HepG2 (cell line): ENCODE results near the gene CAMKMT. TPM values are rescaled to one million over a fixed set of nuclear protein-coding genes. Genes with fewer than 3 reads are reported as not detected.

Experiments used
- ATAC-seq: fragments of 200-7000 bp; cut with Tn5 transposase; 3 replicates; pipeline ENCODE4 v1.9.1; 2020; ENCODE audit warnings: mild to moderate bottlenecking, moderate library complexity
- BruUV-seq: library from RNA; stranded (reverse); fragments of 400-500 nt; replicated peaks from 2 replicates; lab custom pipeline; 2021; lab: Mats Ljungman, UMichigan
- CTCF ChIA-PET: fragments of 300-600 bp; formaldehyde crosslinking; extraction: SDS; loops from one replicate; lab custom pipeline; 2021; ENCODE audit warnings: low total read pairs, inconsistent platforms, low intra/inter-chr PET ratio; lab: Yijun Ruan, JAX
- POLR2A ChIA-PET: fragments of 350-600 bp; sonication (Branson Sonifier 250); formaldehyde crosslinking; loops from one replicate; lab custom pipeline; 2020; ENCODE audit warnings: antibody characterized with exemption, inconsistent platforms; lab: Yijun Ruan, JAX
- DNase-seq: peaks from one replicate; pipeline ENCODE4 v3.0.0-alpha.2; 2015; ENCODE audit warnings: low spot score
- FAIRE-seq: peaks from 3 replicates; lab custom pipeline; 2011; peaks lifted over from hg19 to GRCh38; lab: Jason Lieb, UNC
- H2AFZ ChIP-seq: one replicate; pipeline ENCODE4 v1.6.1; 2011; ENCODE audit warnings: low read length, inconsistent platforms
- H3K27ac ChIP-seq: fragments of 300-600 bp; 3 replicates; pipeline ENCODE4 v1.8.0; 2011; ENCODE audit warnings: mixed run types, mild to moderate bottlenecking, mixed read lengths, low read length, inconsistent platforms; ENCODE audit not compliant: insufficient read depth; ENCODE audit errors: extremely low read length
- H3K27me3 ChIP-seq, 2 experiments: fragments of 200-600 bp in 1 of 2; 2 replicates in 1 of 2; 3 replicates in 1 of 2; pipeline versions ENCODE4 v1.6.0 to v1.8.0; 2011; ENCODE audit warnings: low read length in 2 of 2, mild to moderate bottlenecking in 2 of 2, moderate library complexity in 2 of 2, inconsistent platforms in 1 of 2; ENCODE audit not compliant: insufficient read depth in 2 of 2, control insufficient read depth in 1 of 2
- H3K36me3 ChIP-seq, 2 experiments: fragments of 200-600 bp in 1 of 2; replicated peaks in 1 of 2; 2 replicates in 1 of 2; 3 replicates in 1 of 2; pipeline versions ENCODE4 v1.5.1 to v1.8.0; 2011; ENCODE audit warnings: low read length in 2 of 2, inconsistent platforms in 1 of 2; ENCODE audit not compliant: insufficient read depth in 2 of 2, control insufficient read depth in 1 of 2
- H3K4me1 ChIP-seq: 2 replicates; pipeline ENCODE4 v1.5.1; 2012; ENCODE audit warnings: low read length, inconsistent platforms; ENCODE audit not compliant: insufficient read depth
- H3K4me2 ChIP-seq: 2 replicates; pipeline ENCODE4 v1.6.0; 2011; ENCODE audit warnings: low read depth, low read length, inconsistent platforms
- H3K4me3 ChIP-seq, 3 experiments: fragments of 200-600 bp in 1 of 3; sonication (generic), shearing (Covaris generic) in 1 of 3; replicated peaks in 1 of 3; 2 replicates each; pipeline ENCODE4 v1.5.1; 2011 to 2016; ENCODE audit warnings: low read length in 3 of 3, inconsistent platforms in 2 of 3, low read depth in 2 of 3, mild to moderate bottlenecking in 2 of 3, control low read depth in 1 of 3, mixed read lengths in 1 of 3; ENCODE audit not compliant: insufficient read depth in 1 of 3
- H3K79me2 ChIP-seq: one replicate; pipeline ENCODE4 v1.6.1; 2011; ENCODE audit warnings: low read length, inconsistent platforms; ENCODE audit not compliant: insufficient read depth
- H3K9ac ChIP-seq: 2 replicates; pipeline ENCODE4 v1.6.0; 2011; ENCODE audit warnings: mild to moderate bottlenecking, low read depth, low read length, inconsistent platforms; ENCODE audit not compliant: insufficient read depth
- H3K9me3 ChIP-seq: 2 replicates; pipeline ENCODE4 v1.5.1; 2012; ENCODE audit warnings: mild to moderate bottlenecking, low read length
- H4K20me1 ChIP-seq: 2 replicates; pipeline ENCODE4 v1.6.0; 2011; ENCODE audit warnings: inconsistent platforms, mild to moderate bottlenecking, low read length, moderate library complexity; ENCODE audit not compliant: insufficient read depth
- ATM ChIP-seq: fragments of 450-650 bp; IDR thresholded peaks from 2 replicates; pipeline ENCODE4 v1.7.1; 2017; ENCODE audit warnings: mild to moderate bottlenecking, borderline replicate concordance
- CTCF ChIP-seq: sonication (generic); formaldehyde crosslinking; IDR thresholded peaks from 2 replicates; pipeline ENCODE4 v1.5.0; 2020; ENCODE audit warnings: mild to moderate bottlenecking, missing genetic modification reagents, moderate library complexity
- FOXA1 ChIP-seq, 2 experiments: fragments of 450-650 bp in 1 of 2; sonication (generic) in 1 of 2; formaldehyde crosslinking in 1 of 2; IDR thresholded peaks; 2 replicates each; pipeline versions ENCODE4 v1.4.0 to v1.6.1; 2016 to 2020; ENCODE audit warnings: missing genetic modification reagents in 1 of 2
- HDAC6 ChIP-seq: fragments of 200-600 bp; sonication (generic); IDR thresholded peaks from 2 replicates; pipeline ENCODE4 v1.7.0; 2017; ENCODE audit warnings: mild to moderate bottlenecking, antibody characterized with exemption, low read length, low read depth
- ISX ChIP-seq: sonication (generic); formaldehyde crosslinking; conservative IDR thresholded peaks from 2 replicates; pipeline ENCODE4 v1.5.0; 2020; ENCODE audit warnings: missing genetic modification reagents
- NCOA2 ChIP-seq: sonication (generic); formaldehyde crosslinking; IDR thresholded peaks from 2 replicates; pipeline ENCODE4 v1.8.0; 2022; ENCODE audit warnings: inconsistent platforms
- RAD21 ChIP-seq: fragments of 450-650 bp; formaldehyde crosslinking; IDR thresholded peaks from 2 replicates; pipeline ENCODE4 v1.5.0; 2020; ENCODE audit warnings: mild to moderate bottlenecking
- RFXAP ChIP-seq: sonication (generic); formaldehyde crosslinking; IDR thresholded peaks from 2 replicates; pipeline ENCODE4 v1.4.0; 2020; ENCODE audit warnings: missing genetic modification reagents, borderline replicate concordance
- SAP130 ChIP-seq: IDR thresholded peaks from 2 replicates; pipeline ENCODE4 v1.6.1; 2016; ENCODE audit warnings: low read depth
- SMAD1 ChIP-seq: sonication (generic); formaldehyde crosslinking; IDR thresholded peaks from 2 replicates; pipeline ENCODE4 v1.4.0; 2020; ENCODE audit warnings: missing genetic modification reagents, low read depth, mild to moderate bottlenecking, borderline replicate concordance
- SMAD9 ChIP-seq: sonication (generic); formaldehyde crosslinking; IDR thresholded peaks from 2 replicates; pipeline ENCODE4 v1.5.1; 2020; ENCODE audit warnings: mild to moderate bottlenecking, missing genetic modification reagents
- SMC3 ChIP-seq: IDR thresholded peaks from 2 replicates; pipeline ENCODE4 v1.6.1; 2011; ENCODE audit warnings: low read length, improper control_type of control experiment
- STAG1 ChIP-seq: sonication (generic); formaldehyde crosslinking; IDR thresholded peaks from 2 replicates; pipeline ENCODE4 v1.4.0; 2020; ENCODE audit warnings: missing genetic modification reagents
- TBX2 ChIP-seq: sonication (generic); formaldehyde crosslinking; IDR thresholded peaks from 2 replicates; pipeline ENCODE4 v1.5.0; 2020; ENCODE audit warnings: missing genetic modification reagents, mild to moderate bottlenecking, borderline replicate concordance
- ZFP82 ChIP-seq: sonication (generic); formaldehyde crosslinking; IDR thresholded peaks from 2 replicates; pipeline ENCODE4 v1.5.1; 2020; ENCODE audit warnings: mild to moderate bottlenecking, missing genetic modification reagents, borderline replicate concordance
- ZNF577 ChIP-seq: sonication (generic); formaldehyde crosslinking; IDR thresholded peaks from 2 replicates; pipeline ENCODE4 v1.4.0; 2020; ENCODE audit warnings: mild to moderate bottlenecking, low read depth, missing genetic modification reagents, borderline replicate concordance
- WGBS: methylation state at CpG from one replicate; pipeline ENCODE4 v1.1.6; 2017; ENCODE audit warnings: low lambda C conversion rate; 5-methylcytosine and 5-hydroxymethylcytosine counted together
- in situ Hi-C: cut with HindIII; loops from 2 replicates; pipeline ENCODE4 v1.10.0; 2017; ENCODE audit warnings: low pct_unique_long_range_greater_than_20kb; ENCODE audit not compliant: extremely low pct_ligation_motif_present
- intact Hi-C: fragments of 100-400 bp; cut with micrococcal nuclease; formaldehyde crosslinking; loops from one replicate; pipeline ENCODE4 v1.10.0; 2022; ENCODE audit not compliant: unreplicated experiment
- polyA plus RNA-seq, 8 experiments: library from polyadenylated mRNA; depleted of rRNA in 3 of 8; stranded (reverse) in 7 of 8; unstranded in 1 of 8; fragments of >200 nt; fragmentation: Illumina TruSeq in 4 of 8; extraction: Trizol in 4 of 8; gene quantifications; 2 replicates each; pipeline versions ENCODE4 v1.2.1 to v1.2.3, GENCODE V29; 2011 to 2016; ENCODE audit warnings: low read depth in 4 of 8, missing spikeins in 1 of 8, mixed read lengths in 1 of 8; ENCODE audit not compliant: insufficient read depth in 1 of 8
- total RNA-seq, 5 experiments: library from RNA; depleted of rRNA; stranded (reverse); fragments of >200 nt; fragmentation: Illumina TruSeq; extraction: Trizol; gene quantifications; 2 replicates each; pipeline ENCODE4 v1.2.3, GENCODE V29; 2016; ENCODE audit warnings: low read depth in 1 of 5

CAMKMT gene
- total and polyA plus RNA-seq, 2 of the 13 experiments (the other 11 are each of a cell fraction or from before 2014, with no cell fraction given) = 6.9 to 20.8 TPM

- 100% methylated on average over 1 of the region's 1 CpG for WGBS
- H3K4me3 ChIP-seq = no peak overlapping the region
- POLR2A ChIA-PET = no interaction called here
- peak; percentile 68 for ATAC-seq
- peak; percentile 28 for FAIRE-seq
- in situ Hi-C loops (no loop called here), intact Hi-C loops (loop anchor here (1.0 to 2.0 kb wide), 3 partner anchors 99 to 299 kb away; no protein-coding TSS in a partner anchor)
- no peaks in the 10 kb centered on the region for H3K4me1 ChIP-seq
- peak; percentile 65 for TF ChIP-seq CTCF
- no peak for TF ChIP-seq ZNF577 (CRISPR knock-in tag)
- TF ChIP-seq FOXA1 (IDR thresholded peaks at IDR 0.05) = no peak
- 0 out of 2 replicates have a peak, but pooled peaks have one; percentile 18 for TF ChIP-seq FOXA1 (CRISPR knock-in tag; IDR thresholded peaks at IDR 0.05)
- TF ChIP-seq RFXAP (CRISPR knock-in tag) = no peak
- TF ChIP-seq ZFP82 (CRISPR knock-in tag) = no peak
- no peak for TF ChIP-seq NCOA2 (CRISPR knock-in tag)
- peak; percentile 49; the same call in 1 of the 2 replicates for TF ChIP-seq RAD21
- TF ChIP-seq SMC3 = peak; percentile 57; the same call in 1 of the 2 replicates
- 0 out of 2 replicates have a peak, but pooled peaks have one; percentile 19 for TF ChIP-seq SAP130 (CRISPR knock-in tag)
- TF ChIP-seq STAG1 = peak; percentile 71
- TF ChIP-seq SMAD1 (CRISPR knock-in tag) = no peak
- no peak for TF ChIP-seq ISX (CRISPR knock-in tag)
- no peak for TF ChIP-seq SMAD9 (CRISPR knock-in tag)
- peak; percentile 32; the same call in 1 of the 2 replicates for TF ChIP-seq ATM
- TF ChIP-seq TBX2 (CRISPR knock-in tag) = no peak
- TF ChIP-seq HDAC6 = no peak
- no peak overlapping the region for H3K4me2 ChIP-seq
- peak; percentile 51 for DNase-seq
- peaks cover 6 to 39% of the 10 kb centered on the region in 2 experiments for H3K36me3 ChIP-seq
- H3K9ac ChIP-seq = no peak overlapping the region
- no peaks in the 10 kb centered on the region for H3K9me3 ChIP-seq
- no peaks in the 10 kb centered on the region for H3K27me3 ChIP-seq
- H2AFZ ChIP-seq = no peak overlapping the region
- no peaks in the 10 kb centered on the region for H4K20me1 ChIP-seq
- no peak overlapping the region for H3K27ac ChIP-seq
- no peaks in the 10 kb centered on the region for H3K79me2 ChIP-seq
- BruUV-seq = no TSS peak
- CTCF ChIA-PET = interaction anchor here (0.7 to 2.2 kb wide), 4 partner anchors 99 to 613 kb away, joined by 3 to 14 read pairs (median 8); no protein-coding TSS in a partner anchor
Measured at GRCh38 chr2:44342854-44343253, 18.9 kb upstream of the CAMKMT start.
